ENCODE results near the gene AKR1B1.
"Not testable (repeated sequence)": the region's sequence is repeated elsewhere in the genome, so short reads cannot be mapped to it uniquely, and the experiment has no call there.

Gene AKR1B1

GRCh38 chr7:134495546-134495945 is 36.6 kb upstream of the AKR1B1 start:
- DNase-seq (ENCODE audit: low read depth) = no peak
- in situ Hi-C loops (cut with HindIII; ENCODE audit: low sequenced_read_pairs) = no loop called here
- H3K4me3 ChIP-seq (ENCODE audit: low read depth, low read length) = no peak overlapping the region
- TF ChIP-seq CTCF (IDR thresholded peaks at IDR 0.05; ENCODE audit: low read depth, low read length, missing control alignments) = no peak

GRCh38 chr7:134493091-134493490 is 34.2 kb upstream of the AKR1B1 start:
- no peak overlapping the region for H3K4me3 ChIP-seq (ENCODE audit: low read depth, low read length)
- in situ Hi-C loops (cut with HindIII; ENCODE audit: low sequenced_read_pairs) = no loop called here
- no peak for DNase-seq (ENCODE audit: low read depth)
- TF ChIP-seq CTCF (IDR thresholded peaks at IDR 0.05; ENCODE audit: low read depth, low read length, missing control alignments) = no peak

- in situ Hi-C loops (cut with HindIII; ENCODE audit: low sequenced_read_pairs); DNase-seq (ENCODE audit: low read depth); H3K4me3 ChIP-seq (ENCODE audit: low read depth, low read length): not testable (repeated sequence)
Observed at GRCh38 chr7:134487721-134488120, 28.8 kb upstream of the AKR1B1 start.

- H3K4me3 ChIP-seq (ENCODE audit: low read depth, low read length) = no peak overlapping the region
- DNase-seq (ENCODE audit: low read depth) = no peak
- in situ Hi-C loops (cut with HindIII; ENCODE audit: low sequenced_read_pairs) = no loop called here
- TF ChIP-seq CTCF (IDR thresholded peaks at IDR 0.05; ENCODE audit: low read depth, low read length, missing control alignments) = no peak
Observed at GRCh38 chr7:134485203-134485602, 26.3 kb upstream of the AKR1B1 start.

GRCh38 chr7:134483296-134483695 is 24.4 kb upstream of the AKR1B1 start:
- TF ChIP-seq CTCF (IDR thresholded peaks at IDR 0.05; ENCODE audit: low read depth, low read length, missing control alignments) = no peak
- DNase-seq (ENCODE audit: low read depth) = no peak
- in situ Hi-C loops (cut with HindIII; ENCODE audit: low sequenced_read_pairs) = no loop called here
- no peak overlapping the region for H3K4me3 ChIP-seq (ENCODE audit: low read depth, low read length)

GRCh38 chr7:134482858-134483257 is 24.0 kb upstream of the AKR1B1 start:
- no peak for DNase-seq (ENCODE audit: low read depth)
- in situ Hi-C loops (cut with HindIII; ENCODE audit: low sequenced_read_pairs) = no loop called here
- H3K4me3 ChIP-seq (ENCODE audit: low read depth, low read length) = no peak overlapping the region
- no peak for TF ChIP-seq CTCF (IDR thresholded peaks at IDR 0.05; ENCODE audit: low read depth, low read length, missing control alignments)

GRCh38 chr7:134481167-134481566 is 22.3 kb upstream of the AKR1B1 start:
- TF ChIP-seq CTCF (IDR thresholded peaks at IDR 0.05; ENCODE audit: low read depth, low read length, missing control alignments) = no peak
- in situ Hi-C loops (cut with HindIII; ENCODE audit: low sequenced_read_pairs) = no loop called here
- no peak overlapping the region for H3K4me3 ChIP-seq (ENCODE audit: low read depth, low read length)
- no peak for DNase-seq (ENCODE audit: low read depth)
